ENCODE data around the gene C1orf53. TPM values are rescaled to one million over a fixed set of nuclear protein-coding genes. Genes with fewer than 3 reads are reported as not detected.

C1orf53 gene
- total RNA-seq, 1 experiment from 2014 or later, result 6.0 TPM

DNA sequence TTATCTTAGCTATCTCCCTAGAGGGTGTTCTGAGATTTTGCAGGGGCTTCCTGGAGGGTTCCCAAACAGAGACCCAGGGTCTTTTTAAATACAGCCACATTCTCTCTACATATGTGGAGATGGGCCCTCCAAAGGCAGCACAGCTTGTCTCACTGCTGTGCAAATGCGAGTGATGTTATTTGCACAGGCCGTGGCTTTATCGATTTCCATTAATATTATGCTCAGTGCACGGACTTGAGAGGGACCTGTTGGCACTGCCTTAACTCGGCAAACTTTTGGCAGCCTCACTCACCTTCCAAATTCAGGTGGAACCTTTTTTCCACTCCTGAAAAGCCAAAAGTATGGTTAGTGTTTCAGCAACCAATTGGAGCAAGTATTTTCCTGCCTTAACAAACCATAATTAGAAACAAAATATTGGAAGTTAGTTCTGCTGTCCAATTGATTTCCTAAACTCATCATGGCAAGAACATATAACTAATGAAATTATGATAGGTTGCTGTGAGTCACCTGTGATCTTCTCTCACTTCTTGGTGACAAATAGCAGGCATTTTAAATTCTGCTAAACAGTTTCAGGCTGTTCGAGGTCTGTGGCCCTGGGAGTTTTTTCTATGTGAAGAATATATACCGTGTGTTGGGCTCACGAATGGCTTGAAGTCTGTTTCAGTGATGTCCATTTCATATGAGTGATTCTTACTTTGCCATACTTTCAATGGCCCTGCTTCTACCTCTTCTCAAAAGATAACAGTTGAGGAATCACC is 25.7 kb downstream of the C1orf53 start:
- intact Hi-C loops (cut with micrococcal nuclease; ENCODE audit: unreplicated experiment), result no loop called here
- POLR2A ChIA-PET (ENCODE audit: unreplicated experiment), result no interaction called here
- no peak overlapping the region for H2AFZ ChIP-seq
- no peak for DNase-seq
- CTCF ChIA-PET, result no interaction called here
- BruUV-seq (replicated peaks), result no TSS peak
- no peaks in the 10 kb centered on the region for H3K9me2 ChIP-seq (ENCODE audit: insufficient read depth)
- H3K27me3 ChIP-seq (ENCODE audit: insufficient read depth, low read depth), result no peaks in the 10 kb centered on the region
- no peaks in the 10 kb centered on the region for H3K4me1 ChIP-seq (replicated peaks; ENCODE audit: insufficient read depth)
- H3K4me3 ChIP-seq, result no peak overlapping the region
- H3K79me2 ChIP-seq (ENCODE audit: low read depth), result no peaks in the 10 kb centered on the region
- H3F3A ChIP-seq (ENCODE audit: insufficient read depth, low read depth), result no peaks in the 10 kb centered on the region
- no peak for TF ChIP-seq EZH2 (IDR thresholded peaks at IDR 0.05; ENCODE audit: low read depth)
- TF ChIP-seq, protein P1, sequence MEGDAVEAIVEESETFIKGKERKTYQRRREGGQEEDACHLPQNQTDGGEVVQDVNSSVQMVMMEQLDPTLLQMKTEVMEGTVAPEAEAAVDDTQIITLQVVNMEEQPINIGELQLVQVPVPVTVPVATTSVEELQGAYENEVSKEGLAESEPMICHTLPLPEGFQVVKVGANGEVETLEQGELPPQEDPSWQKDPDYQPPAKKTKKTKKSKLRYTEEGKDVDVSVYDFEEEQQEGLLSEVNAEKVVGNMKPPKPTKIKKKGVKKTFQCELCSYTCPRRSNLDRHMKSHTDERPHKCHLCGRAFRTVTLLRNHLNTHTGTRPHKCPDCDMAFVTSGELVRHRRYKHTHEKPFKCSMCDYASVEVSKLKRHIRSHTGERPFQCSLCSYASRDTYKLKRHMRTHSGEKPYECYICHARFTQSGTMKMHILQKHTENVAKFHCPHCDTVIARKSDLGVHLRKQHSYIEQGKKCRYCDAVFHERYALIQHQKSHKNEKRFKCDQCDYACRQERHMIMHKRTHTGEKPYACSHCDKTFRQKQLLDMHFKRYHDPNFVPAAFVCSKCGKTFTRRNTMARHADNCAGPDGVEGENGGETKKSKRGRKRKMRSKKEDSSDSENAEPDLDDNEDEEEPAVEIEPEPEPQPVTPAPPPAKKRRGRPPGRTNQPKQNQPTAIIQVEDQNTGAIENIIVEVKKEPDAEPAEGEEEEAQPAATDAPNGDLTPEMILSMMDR (conservative IDR thresholded peaks at IDR 0.05), result no peak
- H3K4me2 ChIP-seq, result no peak overlapping the region
- H3K36me3 ChIP-seq (ENCODE audit: low read depth), result no peaks in the 10 kb centered on the region
- no peaks in the 10 kb centered on the region for H4K20me1 ChIP-seq (ENCODE audit: insufficient read depth)
- no peak overlapping the region for H3K27ac ChIP-seq
- H3K9me3 ChIP-seq (ENCODE audit: insufficient read depth, low read depth), result no peaks in the 10 kb centered on the region

DNA sequence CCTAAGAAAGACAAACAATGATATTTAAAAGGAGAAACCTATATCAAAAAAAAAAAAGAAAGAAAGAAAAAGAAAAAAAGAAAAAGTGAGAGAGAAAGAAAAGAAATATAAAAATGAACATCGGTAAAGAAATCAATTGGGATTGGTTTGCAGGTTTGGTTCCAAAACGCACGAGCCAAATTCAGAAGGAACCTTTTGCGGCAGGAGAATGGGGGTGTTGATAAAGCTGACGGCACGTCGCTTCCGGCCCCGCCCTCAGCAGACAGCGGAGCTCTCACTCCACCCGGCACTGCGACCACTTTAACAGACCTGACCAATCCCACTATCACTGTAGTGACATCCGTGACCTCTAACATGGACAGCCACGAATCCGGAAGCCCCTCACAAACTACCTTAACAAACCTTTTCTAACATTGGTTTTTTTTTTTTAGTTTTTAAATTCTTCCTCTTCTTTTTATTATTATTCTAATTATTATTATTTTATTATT is 26.5 kb downstream of the C1orf53 start:
- Histone ChIP-seq H2AFZ (no peak overlapping the region), H3K79me2 (ENCODE audit: low read depth) (no peaks in the 10 kb centered on the region), H3K27ac (no peak overlapping the region), H4K20me1 (ENCODE audit: insufficient read depth) (no peaks in the 10 kb centered on the region), H3K4me1 (replicated peaks; ENCODE audit: insufficient read depth) (no peaks in the 10 kb centered on the region), H3K9me3 (ENCODE audit: insufficient read depth, low read depth) (no peaks in the 10 kb centered on the region), H3K27me3 (ENCODE audit: insufficient read depth, low read depth) (no peaks in the 10 kb centered on the region), H3F3A (ENCODE audit: insufficient read depth, low read depth) (no peaks in the 10 kb centered on the region), H3K36me3 (ENCODE audit: low read depth) (no peaks in the 10 kb centered on the region), H3K4me2 (no peak overlapping the region), H3K4me3 (no peak overlapping the region), H3K9me2 (ENCODE audit: insufficient read depth) (no peaks in the 10 kb centered on the region)
- no peak for DNase-seq
- intact Hi-C loops (cut with micrococcal nuclease; ENCODE audit: unreplicated experiment), result no loop called here
- no TSS peak for BruUV-seq (replicated peaks)
- TF ChIP-seq EZH2 (IDR thresholded peaks at IDR 0.05; ENCODE audit: low read depth), result no peak
- TF ChIP-seq, protein P1 (conservative IDR thresholded peaks at IDR 0.05), result no peak
- POLR2A ChIA-PET (ENCODE audit: unreplicated experiment), result interaction anchor here (0.7 kb wide), 1 partner anchor 35 kb away, joined by 5 read pairs; no protein-coding TSS in a partner anchor
- CTCF ChIA-PET, result no interaction called here

DNA sequence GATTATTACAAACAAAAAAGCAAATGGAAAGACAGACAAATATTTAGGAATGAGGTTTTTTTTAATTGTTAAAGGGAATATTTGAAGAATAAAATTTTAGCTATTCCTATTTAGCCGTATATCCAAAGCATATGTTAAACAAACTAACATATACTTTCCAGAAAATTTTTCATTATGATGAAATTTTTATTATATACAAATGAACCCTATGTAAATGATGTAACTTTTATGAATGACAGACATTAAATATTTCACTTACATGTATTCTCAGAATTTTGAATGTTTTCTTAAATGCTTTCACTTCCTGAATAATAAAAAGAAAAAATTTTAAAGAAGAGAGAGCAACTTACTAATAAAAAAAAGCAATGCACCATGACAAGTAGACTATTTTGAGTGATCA is 30.6 kb downstream of the C1orf53 start:
- ChIA-PET POLR2A (ENCODE audit: unreplicated experiment) (no interaction called here), CTCF (no interaction called here)
- Histone ChIP-seq H3K27ac (no peak overlapping the region), H3K4me2 (no peak overlapping the region), H3K9me3 (ENCODE audit: insufficient read depth, low read depth) (no peaks in the 10 kb centered on the region), H3K9me2 (ENCODE audit: insufficient read depth) (no peaks in the 10 kb centered on the region; the same call in 1 of the 2 replicates), H3F3A (ENCODE audit: insufficient read depth, low read depth) (no peaks in the 10 kb centered on the region), H4K20me1 (ENCODE audit: insufficient read depth) (no peaks in the 10 kb centered on the region), H3K79me2 (ENCODE audit: low read depth) (no peaks in the 10 kb centered on the region), H3K4me3 (no peak overlapping the region), H2AFZ (no peak overlapping the region), H3K4me1 (replicated peaks; ENCODE audit: insufficient read depth) (no peaks in the 10 kb centered on the region), H3K27me3 (ENCODE audit: insufficient read depth, low read depth) (no peaks in the 10 kb centered on the region), H3K36me3 (ENCODE audit: low read depth) (no peaks in the 10 kb centered on the region)
- intact Hi-C loops (cut with micrococcal nuclease; ENCODE audit: unreplicated experiment), result no loop called here
- no peak for DNase-seq
- TF ChIP-seq, protein P1 (conservative IDR thresholded peaks at IDR 0.05), result no peak
- TF ChIP-seq EZH2 (IDR thresholded peaks at IDR 0.05; ENCODE audit: low read depth), result no peak
- no TSS peak for BruUV-seq (replicated peaks)
